Epithelial cell of proximal tubule (primary cell): ENCODE measurements around the gene PPIE. TPM values are rescaled to one million over a fixed set of nuclear protein-coding genes. Genes with fewer than 3 reads are reported as not detected.

Source experiments
- DNase-seq: peaks from one replicate; pipeline ENCODE4 v3.0.0-alpha.2; 2011; ENCODE audit warnings: low read depth
- H3K4me3 ChIP-seq: 2 replicates; pipeline ENCODE4 v1.5.1; 2011; ENCODE audit warnings: low read depth, mild to moderate bottlenecking, low read length
- total RNA-seq: library from RNA; depleted of rRNA; stranded (reverse); fragments of >200 nt; gene quantifications from 2 replicates; pipeline ENCODE4 v1.2.3, GENCODE V29; 2015
- TF ChIP-seq, protein P1 (sequence below): conservative IDR thresholded peaks from 2 replicates; pipeline ENCODE4 v1.5.1; 2012; ENCODE audit warnings: low read depth, mild to moderate bottlenecking, low read length

PPIE gene
- total RNA-seq, 1 donor from 2014 or later, result 58.7 TPM

DNA sequence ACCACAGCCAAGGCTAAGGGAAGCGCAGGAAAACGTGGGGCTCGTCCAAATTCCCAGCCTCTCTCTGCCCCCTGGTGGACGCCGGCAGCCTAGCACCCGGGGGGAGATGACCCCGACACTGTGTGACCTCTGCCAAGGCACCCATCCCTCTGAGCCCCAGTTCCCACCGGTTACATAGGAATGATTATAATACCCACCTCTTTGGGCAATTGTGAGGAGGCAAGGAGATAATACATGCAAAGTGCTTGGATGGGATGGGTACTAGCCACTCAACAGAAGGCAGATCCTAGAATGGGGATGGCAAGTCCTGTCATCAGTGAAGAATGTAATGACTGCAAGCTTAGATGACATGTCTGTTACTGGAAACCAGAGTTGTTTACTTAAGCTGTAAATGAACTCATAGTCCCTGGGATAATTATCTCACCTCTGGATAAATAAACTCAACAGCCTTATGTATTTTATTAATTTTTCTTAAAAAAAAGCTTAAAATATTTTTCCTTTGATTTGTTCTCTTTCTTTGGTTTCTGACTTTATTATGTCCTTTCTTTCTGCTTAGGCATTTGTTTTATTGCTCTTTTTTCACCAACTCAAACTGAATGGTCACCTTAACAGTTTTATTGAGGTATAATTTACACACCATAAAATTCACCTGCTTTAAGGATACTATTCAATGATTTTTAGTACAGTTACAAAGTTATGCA lies 61.2 kb downstream of the PPIE start:
- peak; percentile 89 for DNase-seq
- H3K4me3 ChIP-seq, result no peak overlapping the region
- TF ChIP-seq, protein P1, sequence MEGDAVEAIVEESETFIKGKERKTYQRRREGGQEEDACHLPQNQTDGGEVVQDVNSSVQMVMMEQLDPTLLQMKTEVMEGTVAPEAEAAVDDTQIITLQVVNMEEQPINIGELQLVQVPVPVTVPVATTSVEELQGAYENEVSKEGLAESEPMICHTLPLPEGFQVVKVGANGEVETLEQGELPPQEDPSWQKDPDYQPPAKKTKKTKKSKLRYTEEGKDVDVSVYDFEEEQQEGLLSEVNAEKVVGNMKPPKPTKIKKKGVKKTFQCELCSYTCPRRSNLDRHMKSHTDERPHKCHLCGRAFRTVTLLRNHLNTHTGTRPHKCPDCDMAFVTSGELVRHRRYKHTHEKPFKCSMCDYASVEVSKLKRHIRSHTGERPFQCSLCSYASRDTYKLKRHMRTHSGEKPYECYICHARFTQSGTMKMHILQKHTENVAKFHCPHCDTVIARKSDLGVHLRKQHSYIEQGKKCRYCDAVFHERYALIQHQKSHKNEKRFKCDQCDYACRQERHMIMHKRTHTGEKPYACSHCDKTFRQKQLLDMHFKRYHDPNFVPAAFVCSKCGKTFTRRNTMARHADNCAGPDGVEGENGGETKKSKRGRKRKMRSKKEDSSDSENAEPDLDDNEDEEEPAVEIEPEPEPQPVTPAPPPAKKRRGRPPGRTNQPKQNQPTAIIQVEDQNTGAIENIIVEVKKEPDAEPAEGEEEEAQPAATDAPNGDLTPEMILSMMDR, result peak; percentile 81

DNA sequence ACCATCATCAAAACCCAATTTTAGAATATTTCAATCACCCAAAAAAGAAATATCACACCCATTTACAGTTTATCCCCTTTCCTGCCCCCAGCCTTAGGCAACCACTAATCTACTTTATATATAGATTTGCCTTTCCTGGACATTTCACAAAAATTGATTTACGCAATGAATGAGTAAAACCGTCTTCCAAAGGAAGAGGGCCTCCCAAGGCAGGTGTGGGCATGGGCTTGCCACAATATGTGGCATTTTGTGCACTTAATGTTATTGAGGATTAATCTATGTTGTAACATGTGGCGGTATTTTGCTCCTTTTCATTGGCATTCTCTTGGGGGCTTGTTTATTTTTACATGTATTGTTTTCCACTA lies 61.8 kb downstream of the PPIE start:
- H3K4me3 ChIP-seq, result no peak overlapping the region
- TF ChIP-seq, protein P1, result no peak
- DNase-seq, result no peak

DNA sequence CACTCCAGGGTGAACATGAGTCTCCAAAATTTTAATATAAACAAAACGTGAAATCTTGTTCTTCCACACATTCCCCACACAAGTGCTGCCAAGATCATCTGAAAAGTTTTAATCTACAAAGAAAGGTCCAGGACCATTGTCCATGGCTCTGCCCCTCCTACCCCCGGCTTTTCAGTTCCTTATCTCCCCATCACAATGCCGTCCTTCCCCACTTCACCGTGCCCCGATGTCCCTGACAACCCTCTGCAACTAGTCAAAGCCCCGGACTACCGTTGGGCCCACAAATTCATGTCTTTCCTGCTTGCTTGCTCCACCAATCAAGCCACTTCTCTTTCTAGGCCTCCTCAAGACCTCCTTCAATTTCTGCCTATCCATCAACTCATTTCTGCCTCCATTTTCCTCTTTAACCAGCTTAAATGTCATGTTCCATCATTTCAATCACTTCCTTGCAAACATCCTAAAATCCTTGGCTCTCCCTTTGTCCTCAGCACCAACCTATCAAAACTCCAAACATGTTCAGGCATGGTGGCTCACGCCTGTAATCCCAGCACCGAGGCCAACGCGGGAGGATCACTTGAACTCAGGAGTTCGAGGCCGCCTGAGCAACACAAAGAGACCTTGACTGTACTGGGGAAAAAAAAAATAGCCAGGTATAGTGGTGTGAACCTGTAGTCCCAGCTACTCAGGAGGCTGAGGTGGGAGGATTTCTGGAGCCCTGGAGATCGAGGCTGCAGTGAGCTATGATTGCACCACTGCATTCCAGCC lies 64.0 kb downstream of the PPIE start:
- TF ChIP-seq, protein P1, result no peak
- H3K4me3 ChIP-seq, result no peak overlapping the region
- DNase-seq, result no peak

DNA sequence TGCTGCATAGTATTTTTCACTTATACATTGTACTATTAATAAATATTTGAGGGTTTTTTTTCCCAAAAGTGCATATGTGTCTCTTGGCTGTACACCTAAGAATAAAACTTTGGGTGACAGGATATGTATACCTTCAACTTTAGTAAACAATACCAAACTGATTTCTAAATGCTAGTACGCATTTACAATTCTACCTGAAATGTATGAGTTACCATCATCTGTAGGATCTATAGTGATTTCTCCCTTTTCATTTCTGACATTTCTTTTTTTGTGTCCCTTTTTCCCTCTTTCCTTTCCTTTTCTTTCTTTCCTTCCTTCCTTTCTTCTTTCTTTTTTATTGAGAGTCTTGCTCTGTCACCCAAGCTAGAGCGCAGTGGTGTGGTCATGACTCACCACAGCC lies 66.7 kb downstream of the PPIE start:
- DNase-seq, result no peak
- H3K4me3 ChIP-seq, result no peak overlapping the region
- TF ChIP-seq, protein P1, result no peak

DNA sequence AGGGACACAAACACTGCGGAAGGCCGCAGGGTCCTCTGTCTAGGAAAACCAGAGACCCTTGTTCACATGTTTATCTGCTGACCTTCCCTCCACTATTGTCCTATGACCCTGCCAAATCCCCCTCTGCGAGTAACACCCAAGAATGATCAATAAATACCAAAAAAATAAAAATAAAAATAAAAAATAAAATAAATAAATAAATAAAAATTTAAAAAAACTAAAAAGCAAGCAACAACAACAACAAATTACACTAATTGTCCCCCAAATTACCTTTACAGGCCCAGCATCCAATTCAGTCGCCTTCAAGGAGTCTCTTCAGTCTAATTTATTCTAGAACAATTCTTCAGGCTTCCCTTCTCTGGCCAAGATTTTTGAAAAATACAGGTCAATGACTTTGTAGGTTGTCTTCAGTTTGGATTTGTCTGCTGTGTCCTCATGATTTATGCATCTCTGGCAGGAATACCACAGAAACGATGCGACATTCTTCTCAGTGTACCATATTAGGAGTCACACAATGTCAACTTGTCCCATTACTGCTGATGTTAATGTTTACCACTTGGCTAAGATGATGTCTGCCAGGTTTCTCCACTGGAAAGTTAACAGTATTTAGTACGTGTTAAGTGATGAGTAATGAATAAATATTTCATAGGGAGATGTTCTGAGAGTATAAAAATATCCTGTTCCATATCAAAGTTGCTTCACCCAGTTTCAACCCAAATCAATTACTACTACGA lies 70.3 kb downstream of the PPIE start:
- no peak overlapping the region for H3K4me3 ChIP-seq
- no peak for DNase-seq
- TF ChIP-seq, protein P1, result no peak

DNA sequence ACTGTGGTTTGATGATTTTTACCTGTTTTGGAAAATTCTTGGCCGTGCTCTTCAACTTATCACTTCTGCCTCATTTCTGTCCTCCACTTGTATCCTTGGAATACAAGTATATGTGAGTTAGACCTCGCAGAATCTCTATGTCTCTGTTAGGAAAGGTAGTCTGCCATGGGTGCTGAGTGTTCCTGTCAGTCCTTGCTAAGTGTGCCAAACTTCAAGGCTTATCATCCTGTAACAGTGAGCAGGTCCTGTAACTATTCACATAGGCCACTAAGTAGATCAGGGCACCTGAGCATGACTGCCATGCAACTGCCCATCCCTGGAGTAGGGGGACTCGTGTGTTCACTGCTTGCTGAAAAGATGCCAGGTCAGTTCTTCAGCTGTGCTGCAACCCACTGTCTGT lies 74.2 kb downstream of the PPIE start:
- DNase-seq, result no peak
- H3K4me3 ChIP-seq, result no peak overlapping the region
- TF ChIP-seq, protein P1, result no peak

Other genes with a start within 250 kb of the PPIE start
- not detected in 2 replicates for gene BMP8A, start 247.2 kb upstream of the PPIE start, total RNA-seq
- gene PABPC4, start 162.1 kb upstream of the PPIE start, total RNA-seq, result 141 and 169 TPM in 2 replicates
- 0.14 and 1.3 TPM in 2 replicates for gene HEYL, start 99.2 kb upstream of the PPIE start, total RNA-seq
- gene NT5C1A, start 66.8 kb upstream of the PPIE start, total RNA-seq, result not detected in 2 replicates
- gene HPCAL4, start 47.4 kb upstream of the PPIE start, total RNA-seq, result 0.06 and 0.07 TPM in 2 replicates
- 12.4 and 15.0 TPM in 2 replicates for gene OXCT2, start 32.5 kb downstream of the PPIE start, total RNA-seq
- gene BMP8B, start 50.0 kb downstream of the PPIE start, total RNA-seq, result 0.58 and 1.9 TPM in 2 replicates
- gene TRIT1, start 144.6 kb downstream of the PPIE start, total RNA-seq, result 16.2 and 18.6 TPM in 2 replicates
- gene MYCL, start 163.0 kb downstream of the PPIE start, total RNA-seq, result 1.2 and 2.6 TPM in 2 replicates
- gene MFSD2A, start 216.3 kb downstream of the PPIE start, total RNA-seq, result 5.3 and 16.9 TPM in 2 replicates